Measurements from ENCODE around the gene PIP5K1C.

PIP5K1C gene

GRCh38 chr19:3693025-3693925, 7.0 kb downstream of the PIP5K1C start:
- no peak for DNase-seq (ENCODE audit: low spot score)

GRCh38 chr19:3692141-3693024, 7.9 kb downstream of the PIP5K1C start:
- no peak for DNase-seq (ENCODE audit: low spot score)

- DNase-seq (ENCODE audit: low spot score) = no peak
Measured at GRCh38 chr19:3691726-3692125, 8.5 kb downstream of the PIP5K1C start.

GRCh38 chr19:3691372-3691716, 8.9 kb downstream of the PIP5K1C start:
- no peak for DNase-seq (ENCODE audit: low spot score)

- no peak for DNase-seq (ENCODE audit: low spot score)
Measured at GRCh38 chr19:3690551-3691371, 9.5 kb downstream of the PIP5K1C start.

GRCh38 chr19:3687774-3688706, 12.2 kb downstream of the PIP5K1C start:
- no peak for DNase-seq (ENCODE audit: low spot score)

GRCh38 chr19:3687393-3687773, 12.9 kb downstream of the PIP5K1C start:
- no peak for DNase-seq (ENCODE audit: low spot score)

GRCh38 chr19:3684817-3685410, 15.4 kb downstream of the PIP5K1C start:
- no peak for DNase-seq (ENCODE audit: low spot score)

GRCh38 chr19:3684054-3684816, 16.0 kb downstream of the PIP5K1C start:
- DNase-seq (ENCODE audit: low spot score) = no peak

GRCh38 chr19:3683405-3684053, 16.7 kb downstream of the PIP5K1C start:
- no peak for DNase-seq (ENCODE audit: low spot score)

GRCh38 chr19:3682741-3683404, 17.4 kb downstream of the PIP5K1C start:
- no peak for DNase-seq (ENCODE audit: low spot score)

GRCh38 chr19:3682286-3682685, 18.0 kb downstream of the PIP5K1C start:
- DNase-seq (ENCODE audit: low spot score) = no peak

- no peak for DNase-seq (ENCODE audit: low spot score)
Measured at GRCh38 chr19:3680939-3681338, 19.3 kb downstream of the PIP5K1C start.

- no peak for DNase-seq (ENCODE audit: low spot score)
Measured at GRCh38 chr19:3679581-3679980, 20.7 kb downstream of the PIP5K1C start.

- no peak for DNase-seq (ENCODE audit: low spot score)
Measured at GRCh38 chr19:3679138-3679537, 21.1 kb downstream of the PIP5K1C start.

- no peak for DNase-seq (ENCODE audit: low spot score)
Measured at GRCh38 chr19:3678188-3678587, 22.1 kb downstream of the PIP5K1C start.

- DNase-seq (ENCODE audit: low spot score) = no peak
Measured at GRCh38 chr19:3674784-3675543, 25.3 kb downstream of the PIP5K1C start.

Measured in AG08395 (cell line).